Neural progenitor cell (in vitro differentiated cells): ENCODE measurements around the gene STPG1.

Experiments
- CTCF ChIP-seq: fragments of 200-600 bp; sonication (generic); IDR thresholded peaks from 2 replicates; pipeline ENCODE4 v1.5.1; 2017; ENCODE audit warnings: antibody characterized with exemption, mild to moderate bottlenecking
- EZH2 ChIP-seq: fragments of 200-600 bp; sonication (generic); IDR thresholded peaks from 2 replicates; pipeline ENCODE4 v1.6.1; 2017; ENCODE audit warnings: antibody characterized with exemption, mild to moderate bottlenecking, moderate library complexity
- EZH2phosphoT487 ChIP-seq: fragments of 200-600 bp; sonication (generic); IDR thresholded peaks from 2 replicates; pipeline ENCODE4 v1.6.1; 2017; ENCODE audit warnings: antibody characterized with exemption

GRCh38 chr1:24415334-24415909 lies 1.8 kb upstream of the STPG1 start, which contains the start of gene NIPAL3:
- TF ChIP-seq CTCF (peak; percentile 77), EZH2phosphoT487 (no peak), EZH2 (no peak)
